ENCODE results near the gene NFAM1.

NFAM1 gene

GRCh38 chr22:42472671-42473070, 40.5 kb upstream of the NFAM1 start:
- TF ChIP-seq CTCF (IDR thresholded peaks at IDR 0.05; ENCODE audit: low read depth, low read length, poor library complexity, severe bottlenecking): no peak
- no peak for TF ChIP-seq EZH2phosphoT487 (IDR thresholded peaks at IDR 0.05; ENCODE audit: borderline replicate concordance, low read length)
- Histone ChIP-seq H3K9me3 (ENCODE audit: control insufficient read depth, insufficient read depth, low read length) (no peaks in the 10 kb centered on the region), H3K9me2 (replicated peaks; ENCODE audit: control insufficient read depth, low read length) (no peaks in the 10 kb centered on the region), H3F3A (ENCODE audit: control insufficient read depth, insufficient read depth) (0 out of 2 replicates have a peak, but pooled peaks cover 2% of the 10 kb centered on the region), H3K4me3 (ENCODE audit: low read length) (no peak overlapping the region), H3K79me2 (ENCODE audit: control insufficient read depth, low read length) (no peaks in the 10 kb centered on the region), H3K27ac (ENCODE audit: low read depth, low read length) (no peak overlapping the region), H3K4me1 (ENCODE audit: control insufficient read depth, low read length) (no peaks in the 10 kb centered on the region), H3K4me2 (ENCODE audit: low read length) (no peak overlapping the region), H3K36me3 (ENCODE audit: control insufficient read depth, low read length) (no peaks in the 10 kb centered on the region), H3K27me3 (ENCODE audit: control insufficient read depth, low read length) (peaks cover 43% of the 10 kb centered on the region), H4K20me1 (ENCODE audit: control insufficient read depth, insufficient read depth, low read depth, low read length) (no peaks in the 10 kb centered on the region)

DNA sequence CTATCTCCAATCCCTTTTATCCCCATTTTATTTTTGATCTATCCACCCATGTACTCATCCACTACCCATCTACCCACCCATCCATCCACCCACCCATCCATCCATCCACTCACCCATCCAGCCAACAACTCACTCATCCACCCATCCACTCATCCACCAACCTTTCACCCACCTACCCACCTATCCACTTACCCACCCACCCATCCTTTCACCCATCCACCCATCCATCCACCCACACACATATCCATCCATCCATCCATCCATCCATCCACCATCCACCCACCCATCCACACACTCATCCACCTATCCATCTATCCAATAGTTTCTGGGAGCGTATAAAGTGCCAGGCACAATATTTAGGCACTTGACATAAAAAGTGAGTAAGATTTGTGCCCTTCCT, 39.2 kb upstream of the NFAM1 start:
- Histone ChIP-seq H3K4me3 (ENCODE audit: low read length) (no peak overlapping the region), H4K20me1 (ENCODE audit: control insufficient read depth, insufficient read depth, low read depth, low read length) (no peaks in the 10 kb centered on the region), H3K79me2 (ENCODE audit: control insufficient read depth, low read length) (no peaks in the 10 kb centered on the region), H3K27ac (ENCODE audit: low read depth, low read length) (no peak overlapping the region), H3K9me3 (ENCODE audit: control insufficient read depth, insufficient read depth, low read length) (no peaks in the 10 kb centered on the region), H3F3A (ENCODE audit: control insufficient read depth, insufficient read depth) (0 out of 2 replicates have a peak, but pooled peaks cover 2% of the 10 kb centered on the region), H3K9me2 (replicated peaks; ENCODE audit: control insufficient read depth, low read length) (no peaks in the 10 kb centered on the region), H3K27me3 (ENCODE audit: control insufficient read depth, low read length) (peaks cover 44% of the 10 kb centered on the region), H3K36me3 (ENCODE audit: control insufficient read depth, low read length) (no peaks in the 10 kb centered on the region), H3K4me2 (ENCODE audit: low read length) (no peak overlapping the region), H3K4me1 (ENCODE audit: control insufficient read depth, low read length) (no peaks in the 10 kb centered on the region)
- no peak for TF ChIP-seq EZH2phosphoT487 (IDR thresholded peaks at IDR 0.05; ENCODE audit: borderline replicate concordance, low read length)
- TF ChIP-seq CTCF (IDR thresholded peaks at IDR 0.05; ENCODE audit: low read depth, low read length, poor library complexity, severe bottlenecking): no peak

- Histone ChIP-seq H3F3A (ENCODE audit: control insufficient read depth, insufficient read depth) (0 out of 2 replicates have a peak, but pooled peaks cover 2% of the 10 kb centered on the region), H3K4me2 (ENCODE audit: low read length) (no peak overlapping the region), H3K27me3 (ENCODE audit: control insufficient read depth, low read length) (peaks cover 52% of the 10 kb centered on the region), H3K9me2 (replicated peaks; ENCODE audit: control insufficient read depth, low read length) (no peaks in the 10 kb centered on the region), H3K4me1 (ENCODE audit: control insufficient read depth, low read length) (no peaks in the 10 kb centered on the region), H3K9me3 (ENCODE audit: control insufficient read depth, insufficient read depth, low read length) (no peaks in the 10 kb centered on the region), H4K20me1 (ENCODE audit: control insufficient read depth, insufficient read depth, low read depth, low read length) (no peaks in the 10 kb centered on the region), H3K27ac (ENCODE audit: low read depth, low read length) (no peak overlapping the region), H3K79me2 (ENCODE audit: control insufficient read depth, low read length) (no peaks in the 10 kb centered on the region), H3K36me3 (ENCODE audit: control insufficient read depth, low read length) (no peaks in the 10 kb centered on the region), H3K4me3 (ENCODE audit: low read length) (no peak overlapping the region)
- TF ChIP-seq CTCF (IDR thresholded peaks at IDR 0.05; ENCODE audit: low read depth, low read length, poor library complexity, severe bottlenecking): no peak
- TF ChIP-seq EZH2phosphoT487 (IDR thresholded peaks at IDR 0.05; ENCODE audit: borderline replicate concordance, low read length): no peak
These were observed 38.3 kb upstream of the NFAM1 start for GRCh38 chr22:42470366-42471082.

All from DOHH2 (cell line).